ENCODE results near the gene EBI3.
"Not testable (repeated sequence)": the region's sequence is repeated elsewhere in the genome, so short reads cannot be mapped to it uniquely, and the experiment has no call there.

EBI3 gene

GRCh38 chr19:4278010-4278409, 48.7 kb downstream of the EBI3 start:
- DNase-seq (ENCODE audit: low read depth in 3 of 3), result no peak

DNA sequence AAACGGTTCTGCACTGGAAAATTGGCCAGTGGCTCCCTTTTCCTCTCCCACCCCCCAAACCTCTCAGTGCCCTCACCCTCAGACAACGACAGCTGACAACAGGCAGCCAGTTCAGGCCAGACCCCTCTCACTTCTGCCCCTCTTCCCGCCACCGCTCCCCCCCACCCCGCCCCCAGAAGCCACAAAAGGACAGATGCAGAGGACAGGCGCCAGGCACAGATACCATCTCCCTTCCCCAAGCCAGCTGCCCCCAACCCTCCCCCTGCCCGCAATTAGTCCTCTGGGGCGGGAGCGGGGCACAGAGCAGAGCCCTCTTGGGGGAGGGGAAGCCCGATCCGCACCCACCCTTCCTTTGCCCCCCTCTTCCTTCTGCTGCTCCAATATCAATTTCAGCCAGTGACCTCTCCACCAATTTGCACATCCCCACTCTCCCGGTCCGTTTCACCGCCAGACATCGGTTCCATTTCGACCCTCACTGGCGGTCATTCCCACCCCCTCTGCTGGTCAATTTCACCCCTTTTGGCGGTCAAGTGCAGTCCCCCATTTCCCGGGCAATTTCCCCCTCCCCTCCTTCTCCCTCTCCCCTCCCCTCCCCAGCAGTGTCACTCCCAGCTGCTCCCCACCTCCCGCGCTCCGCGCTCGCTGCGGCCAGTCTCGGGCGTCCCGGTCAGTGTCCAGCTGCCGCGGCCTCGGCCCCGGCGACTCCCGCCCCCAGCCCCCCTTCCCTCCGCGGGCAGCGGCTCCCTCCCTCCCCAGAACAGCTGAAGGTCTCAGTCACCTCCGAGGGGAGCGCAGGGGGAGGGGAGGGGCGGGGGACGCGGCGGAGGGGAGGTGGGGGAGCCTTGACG, 49.3 kb downstream of the EBI3 start, which contains the start of gene SHD:
SHD (plus strand) TSS at position 848 of the 848 bp plus-strand sequence. CDS start 798 bp downstream, outside the sequence.
- DNase-seq (ENCODE audit: low read depth in 3 of 3), result no peak

DNA sequence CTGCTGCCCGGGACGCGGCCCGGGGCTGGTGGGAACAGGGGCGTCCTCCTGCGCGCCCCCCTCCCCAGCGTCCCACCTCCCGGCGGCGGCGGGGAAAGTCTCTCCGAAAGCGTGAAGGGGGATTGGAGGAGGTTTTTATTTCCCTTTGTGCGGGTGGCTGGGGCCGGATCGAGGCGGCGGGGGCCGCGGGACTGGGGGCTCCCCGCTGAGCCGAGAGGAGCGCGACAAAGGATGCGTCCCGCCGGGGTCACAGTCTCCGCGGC, 49.9 kb downstream of the EBI3 start:
- DNase-seq (ENCODE audit: low read depth in 3 of 3), result no peak

GRCh38 chr19:4279530-4280422, 50.5 kb downstream of the EBI3 start:
- no peak for DNase-seq (ENCODE audit: low read depth in 3 of 3)

- no peak for DNase-seq (ENCODE audit: low read depth in 3 of 3)
Observed at GRCh38 chr19:4284176-4284958, 55.0 kb downstream of the EBI3 start.

GRCh38 chr19:4284974-4285373, 55.7 kb downstream of the EBI3 start:
- DNase-seq (ENCODE audit: low read depth in 3 of 3), result no peak

- DNase-seq (ENCODE audit: low read depth in 3 of 3), result not testable (repeated sequence)
Observed at GRCh38 chr19:4286141-4286540, 56.8 kb downstream of the EBI3 start.
